ENCODE results near the gene TBPL1.

Gene TBPL1

DNA sequence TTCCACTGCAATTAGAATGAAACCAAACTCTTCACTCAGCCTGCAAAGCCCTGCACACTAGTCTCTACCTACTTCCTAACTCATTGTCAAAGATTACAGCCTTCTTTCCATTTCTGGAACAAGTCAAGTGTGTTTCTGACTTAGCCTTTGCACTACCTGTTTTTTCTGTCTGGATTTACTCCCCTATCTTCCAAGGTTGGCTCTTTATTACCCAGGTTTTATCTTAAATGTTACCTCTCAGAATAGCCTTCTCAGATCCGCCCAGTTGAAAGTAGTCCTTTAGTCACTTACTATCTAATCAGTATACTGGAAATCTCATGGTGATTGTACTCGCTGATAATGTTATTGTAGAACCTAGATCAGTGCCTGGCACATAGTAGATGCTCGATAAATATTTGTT lies 42.7 kb downstream of the TBPL1 start:
- no peak for DNase-seq (ENCODE audit: low read depth)
- no peak overlapping the region for H3K4me3 ChIP-seq (ENCODE audit: low read depth, low read length)
- TF ChIP-seq, protein P1, sequence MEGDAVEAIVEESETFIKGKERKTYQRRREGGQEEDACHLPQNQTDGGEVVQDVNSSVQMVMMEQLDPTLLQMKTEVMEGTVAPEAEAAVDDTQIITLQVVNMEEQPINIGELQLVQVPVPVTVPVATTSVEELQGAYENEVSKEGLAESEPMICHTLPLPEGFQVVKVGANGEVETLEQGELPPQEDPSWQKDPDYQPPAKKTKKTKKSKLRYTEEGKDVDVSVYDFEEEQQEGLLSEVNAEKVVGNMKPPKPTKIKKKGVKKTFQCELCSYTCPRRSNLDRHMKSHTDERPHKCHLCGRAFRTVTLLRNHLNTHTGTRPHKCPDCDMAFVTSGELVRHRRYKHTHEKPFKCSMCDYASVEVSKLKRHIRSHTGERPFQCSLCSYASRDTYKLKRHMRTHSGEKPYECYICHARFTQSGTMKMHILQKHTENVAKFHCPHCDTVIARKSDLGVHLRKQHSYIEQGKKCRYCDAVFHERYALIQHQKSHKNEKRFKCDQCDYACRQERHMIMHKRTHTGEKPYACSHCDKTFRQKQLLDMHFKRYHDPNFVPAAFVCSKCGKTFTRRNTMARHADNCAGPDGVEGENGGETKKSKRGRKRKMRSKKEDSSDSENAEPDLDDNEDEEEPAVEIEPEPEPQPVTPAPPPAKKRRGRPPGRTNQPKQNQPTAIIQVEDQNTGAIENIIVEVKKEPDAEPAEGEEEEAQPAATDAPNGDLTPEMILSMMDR (IDR thresholded peaks at IDR 0.05; ENCODE audit: low read depth, low read length, missing control alignments): no peak

DNA sequence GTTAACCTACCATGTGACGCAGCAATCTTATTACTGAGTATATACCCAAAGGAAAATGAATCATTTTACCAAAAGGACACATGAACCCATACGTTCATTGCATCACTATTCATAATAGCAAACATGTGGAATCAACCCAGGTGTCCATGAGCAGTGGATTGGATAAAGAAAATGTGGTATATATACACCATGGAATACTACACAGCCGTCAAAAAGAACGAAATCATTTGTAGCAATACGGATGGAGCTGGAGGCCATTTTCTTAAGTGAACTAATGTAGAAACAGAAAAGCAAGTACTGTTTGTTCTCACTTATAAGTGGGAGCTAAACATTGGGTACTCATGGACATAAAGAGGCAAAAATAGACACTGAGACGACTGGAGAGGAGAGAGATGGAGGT lies 44.2 kb downstream of the TBPL1 start:
- no peak overlapping the region for H3K4me3 ChIP-seq (ENCODE audit: low read depth, low read length)
- no peak for DNase-seq (ENCODE audit: low read depth)
- TF ChIP-seq, protein P1 (IDR thresholded peaks at IDR 0.05; ENCODE audit: low read depth, low read length, missing control alignments): no peak

DNA sequence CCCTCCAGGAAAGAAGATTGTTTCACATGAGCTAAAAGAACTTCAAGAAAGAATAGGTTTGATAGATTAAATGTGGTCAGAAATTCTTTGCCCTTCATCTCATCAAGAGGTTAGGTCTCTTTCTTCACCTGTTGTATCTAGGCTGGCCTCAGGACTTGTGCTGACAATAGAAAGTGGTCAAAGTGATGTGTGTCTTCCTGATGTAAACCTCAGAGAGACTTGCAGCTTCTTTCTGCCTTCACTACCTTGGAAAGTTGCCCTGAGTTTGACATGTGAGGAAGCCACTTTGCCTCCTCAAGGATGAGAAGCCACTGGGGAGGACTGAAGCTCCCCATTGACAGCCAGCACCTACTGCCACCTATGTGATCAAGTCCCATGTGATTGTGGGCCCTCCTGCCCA lies 46.3 kb downstream of the TBPL1 start:
- TF ChIP-seq, protein P1 (IDR thresholded peaks at IDR 0.05; ENCODE audit: low read depth, low read length, missing control alignments): no peak
- no peak for DNase-seq (ENCODE audit: low read depth)
- H3K4me3 ChIP-seq (ENCODE audit: low read depth, low read length): no peak overlapping the region

DNA sequence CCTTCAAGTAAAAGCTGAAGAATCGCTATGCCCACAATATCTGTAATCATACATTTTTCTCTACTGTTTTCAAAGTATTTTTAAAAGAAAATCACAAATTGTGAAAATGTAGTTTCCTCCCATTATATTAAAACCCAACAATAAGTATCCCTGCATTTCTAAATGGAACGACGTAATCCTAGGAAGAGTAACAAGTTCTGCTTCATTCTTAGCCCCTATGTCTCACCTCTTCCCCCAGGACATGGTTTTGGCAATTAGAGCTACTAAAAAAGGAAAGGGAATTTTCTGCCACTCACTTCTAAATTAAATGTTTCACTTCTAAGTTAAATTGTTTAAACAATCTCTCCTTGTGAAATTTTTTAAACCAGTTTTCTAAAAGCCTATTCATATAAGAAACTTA lies 47.4 kb downstream of the TBPL1 start:
- DNase-seq (ENCODE audit: low read depth): no peak
- TF ChIP-seq, protein P1 (IDR thresholded peaks at IDR 0.05; ENCODE audit: low read depth, low read length, missing control alignments): no peak
- no peak overlapping the region for H3K4me3 ChIP-seq (ENCODE audit: low read depth, low read length)

DNA sequence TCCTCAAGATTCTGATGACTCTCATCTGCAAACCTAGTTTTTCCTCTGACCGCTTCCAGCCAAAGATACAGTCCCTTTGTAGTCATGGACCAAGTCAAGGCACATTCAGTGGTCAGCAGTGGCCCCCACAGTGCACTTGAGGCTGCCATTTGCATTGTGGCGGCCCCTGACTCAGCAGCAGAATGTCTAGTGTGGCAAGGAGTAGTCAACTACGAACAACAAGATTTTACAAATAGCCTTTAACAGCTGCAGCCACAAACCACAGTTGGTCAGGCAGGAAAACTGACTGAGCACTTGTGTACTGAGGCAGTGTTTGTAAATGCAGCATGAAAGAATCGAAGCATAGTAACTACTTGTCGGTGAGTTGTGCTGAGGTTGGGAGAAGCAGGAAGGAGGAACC lies 49.8 kb downstream of the TBPL1 start:
- no peak overlapping the region for H3K4me3 ChIP-seq (ENCODE audit: low read depth, low read length)
- DNase-seq (ENCODE audit: low read depth): no peak
- TF ChIP-seq, protein P1 (IDR thresholded peaks at IDR 0.05; ENCODE audit: low read depth, low read length, missing control alignments): no peak

DNA sequence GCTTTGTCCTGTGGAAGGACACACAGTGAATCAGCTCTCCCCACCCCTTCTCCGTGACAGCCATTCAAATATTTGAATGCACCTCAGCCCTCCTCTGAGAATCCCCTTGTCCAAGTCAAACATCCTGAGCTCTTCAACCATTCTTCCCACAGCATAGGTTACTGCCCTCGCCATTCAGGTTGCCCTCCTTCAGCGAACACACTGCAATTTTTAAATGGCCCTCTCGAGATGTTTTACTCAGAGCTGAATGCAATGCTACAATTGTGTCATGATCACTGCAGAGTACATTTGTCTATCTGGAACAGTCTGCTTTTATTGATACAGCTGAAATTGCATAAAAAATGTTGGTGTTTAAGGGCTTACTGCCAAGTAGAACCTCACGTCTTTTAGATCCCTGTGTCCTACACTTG lies 50.5 kb downstream of the TBPL1 start:
- no peak overlapping the region for H3K4me3 ChIP-seq (ENCODE audit: low read depth, low read length)
- TF ChIP-seq, protein P1 (IDR thresholded peaks at IDR 0.05; ENCODE audit: low read depth, low read length, missing control alignments): no peak
- DNase-seq (ENCODE audit: low read depth): no peak

DNA sequence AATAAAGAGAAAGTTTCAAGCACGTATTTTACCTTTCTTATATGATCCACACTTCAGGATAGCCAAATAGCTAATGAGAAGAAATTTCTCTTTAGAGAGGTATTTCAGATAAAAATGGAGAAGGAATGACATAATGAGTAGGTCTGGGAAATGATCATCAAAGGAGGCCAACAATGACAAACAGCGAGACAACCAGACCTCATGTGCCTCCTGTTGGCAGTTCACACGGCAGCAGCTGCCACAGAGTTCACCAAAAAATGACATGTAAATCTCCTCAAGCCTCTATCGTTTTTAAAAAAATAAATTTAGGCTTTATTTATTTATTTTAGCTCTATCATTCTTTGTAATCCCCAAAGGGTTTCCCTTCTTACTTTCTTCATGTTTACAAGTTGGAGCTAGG lies 51.7 kb downstream of the TBPL1 start:
- DNase-seq (ENCODE audit: low read depth): no peak
- TF ChIP-seq, protein P1 (IDR thresholded peaks at IDR 0.05; ENCODE audit: low read depth, low read length, missing control alignments): no peak
- no peak overlapping the region for H3K4me3 ChIP-seq (ENCODE audit: low read depth, low read length)
